GM12878 (cell line): ENCODE results near the gene POLR3K. TPM values are rescaled to one million over a fixed set of nuclear protein-coding genes. Genes with fewer than 3 reads are reported as not detected.

Source experiments
- ATAC-seq: fragments of 200-7000 bp; cut with Tn5 transposase; 3 replicates; pipeline ENCODE4 v1.9.1; 2020; ENCODE audit warnings: mild to moderate bottlenecking, moderate library complexity
- BruUV-seq: library from RNA; stranded (reverse); fragments of 400-500 nt; replicated peaks from 2 replicates; lab custom pipeline; 2021; lab: Mats Ljungman, UMichigan
- CTCF ChIA-PET: fragments of 300-600 bp; sonication (Branson Sonifier 250); formaldehyde crosslinking; extraction: SDS; loops from one replicate; lab custom pipeline; 2021; ENCODE audit warnings: inconsistent platforms; lab: Yijun Ruan, JAX
- POLR2A ChIA-PET: fragments of 350-600 bp; formaldehyde crosslinking; extraction: SDS; loops from one replicate; lab custom pipeline; 2021; ENCODE audit warnings: inconsistent platforms; lab: Charles Lee
- RAD21 ChIA-PET: fragments of 300-600 bp; sonication (Branson Sonifier 250); formaldehyde crosslinking; loops from one replicate; lab custom pipeline; 2023; ENCODE audit warnings: antibody characterized with exemption; ENCODE audit not compliant: unreplicated experiment; lab: Charles Lee
- SMC1A ChIA-PET: fragments of 300-600 bp; sonication (Branson Sonifier 250); formaldehyde crosslinking; loops from one replicate; lab custom pipeline; 2023; ENCODE audit not compliant: unreplicated experiment, uncharacterized antibody; lab: Charles Lee
- DNase-seq: peaks from one replicate; pipeline ENCODE4 v3.0.0-alpha.2; 2011; ENCODE audit warnings: low read depth, low spot score
- FAIRE-seq: peaks from 3 replicates; lab custom pipeline; 2011; peaks lifted over from hg19 to GRCh38; lab: Jason Lieb, UNC
- H2AFZ ChIP-seq: 2 replicates; pipeline ENCODE4 v1.6.0; 2011; ENCODE audit warnings: low read depth, low read length, control low read depth; ENCODE audit not compliant: control insufficient read depth
- H3K27ac ChIP-seq: 2 replicates; pipeline ENCODE4 v1.5.1; 2011; ENCODE audit warnings: control low read depth; ENCODE audit not compliant: control insufficient read depth, insufficient read depth
- H3K27me3 ChIP-seq, 2 experiments: replicated peaks in 1 of 2; 2 replicates each; pipeline versions ENCODE4 v1.6.0 to v1.6.1; 2011; ENCODE audit warnings: low read length in 1 of 2; ENCODE audit not compliant: control insufficient read depth in 2 of 2, insufficient read depth in 2 of 2
- H3K36me3 ChIP-seq, 2 experiments: 2 replicates each; pipeline ENCODE4 v1.5.1; 2011; ENCODE audit warnings: low read length in 1 of 2; ENCODE audit not compliant: control insufficient read depth in 2 of 2, insufficient read depth in 2 of 2
- H3K4me1 ChIP-seq: 2 replicates; pipeline ENCODE4 v1.6.1; 2011; ENCODE audit warnings: mild to moderate bottlenecking, low read length, moderate library complexity, mixed read lengths; ENCODE audit not compliant: control insufficient read depth, insufficient read depth
- H3K4me2 ChIP-seq: 2 replicates; pipeline ENCODE4 v1.6.0; 2011; ENCODE audit warnings: control low read depth; ENCODE audit not compliant: control insufficient read depth, insufficient read depth
- H3K4me3 ChIP-seq: fragments of 200-600 bp; sonication (generic); 2 replicates; pipeline ENCODE4 v1.5.1; 2016
- H3K79me2 ChIP-seq: 2 replicates; pipeline ENCODE4 v1.6.0; 2011; ENCODE audit warnings: low read length; ENCODE audit not compliant: control insufficient read depth, insufficient read depth
- H3K9ac ChIP-seq: 2 replicates; pipeline ENCODE4 v1.8.0; 2011; ENCODE audit warnings: low read length, control low read depth, mixed read lengths; ENCODE audit not compliant: control insufficient read depth, insufficient read depth
- H3K9me3 ChIP-seq: replicated peaks from 3 replicates; pipeline ENCODE4 v1.5.1; 2011; ENCODE audit warnings: mild to moderate bottlenecking, low read length; ENCODE audit not compliant: control insufficient read depth, insufficient read depth
- H4K20me1 ChIP-seq: 2 replicates; pipeline ENCODE4 v1.6.0; 2011; ENCODE audit not compliant: control insufficient read depth, insufficient read depth
- CHD1 ChIP-seq: IDR thresholded peaks from 2 replicates; pipeline ENCODE4 v1.6.1; 2012; ENCODE audit warnings: low read depth, low read length, improper control_type of control experiment
- CUX1 ChIP-seq: IDR thresholded peaks from 2 replicates; pipeline ENCODE4 v1.6.1; 2012; ENCODE audit warnings: improper control_type of control experiment, low read depth, low read length; ENCODE audit not compliant: insufficient replicate concordance
- FOXK2 ChIP-seq: fragments of 450-650 bp; IDR thresholded peaks from 2 replicates; pipeline ENCODE4 v1.6.1; 2017; ENCODE audit warnings: mild to moderate bottlenecking, moderate library complexity
- IKZF2 ChIP-seq, 2 experiments: fragments of 450-650 bp; IDR thresholded peaks; 2 replicates each; pipeline ENCODE4 v1.6.1; 2017; ENCODE audit warnings: mild to moderate bottlenecking in 2 of 2, moderate library complexity in 2 of 2
- LARP7 ChIP-seq: fragments of 450-650 bp; IDR thresholded peaks from 2 replicates; pipeline ENCODE4 v1.6.1; 2017; ENCODE audit warnings: mild to moderate bottlenecking
- MTA3 ChIP-seq: IDR thresholded peaks from 2 replicates; pipeline ENCODE4 v1.6.1; 2012; ENCODE audit warnings: low read length, inconsistent platforms, borderline replicate concordance
- RFX5 ChIP-seq: IDR thresholded peaks from 2 replicates; pipeline ENCODE4 v1.6.1; 2011; ENCODE audit warnings: low read depth, low read length, improper control_type of control experiment
- SMARCA5 ChIP-seq: fragments of 450-650 bp; IDR thresholded peaks from 2 replicates; pipeline ENCODE4 v1.6.1; 2017; ENCODE audit warnings: mild to moderate bottlenecking
- TCF7 ChIP-seq: IDR thresholded peaks from 2 replicates; pipeline ENCODE4 v1.6.1; 2014; ENCODE audit warnings: antibody characterized with exemption, borderline replicate concordance
- YBX1 ChIP-seq: fragments of 450-650 bp; IDR thresholded peaks from 2 replicates; pipeline ENCODE4 v1.6.1; 2016; ENCODE audit warnings: antibody characterized with exemption
- WGBS: methylation state at CpG from one replicate; pipeline ENCODE4 v1.1.6; 2016; ENCODE audit warnings: low lambda C conversion rate; ENCODE audit not compliant: insufficient replicate concordance, insufficient coverage; ENCODE audit errors: missing lambda C conversion rate; 5-methylcytosine and 5-hydroxymethylcytosine counted together
- in situ Hi-C: fragments of 300-500 bp; cut with MboI; formaldehyde crosslinking; loops from 9 replicates; pipeline ENCODE4 v1.14.3; 2018; ENCODE audit warnings: mixed read lengths
- intact Hi-C: fragments of 100-400 bp; cut with micrococcal nuclease; formaldehyde crosslinking; loops from one replicate; pipeline ENCODE4 v1.14.2; 2022; ENCODE audit not compliant: unreplicated experiment
- polyA plus RNA-seq, 11 experiments: library from polyadenylated mRNA; depleted of rRNA in 4 of 11; unstranded in 6 of 11; stranded (reverse) in 5 of 11; fragments of >200 nt; fragmentation: Nextera tagmentation in 4 of 11; fragmentation: Illumina TruSeq in 1 of 11; extraction: Ambion mirVana in 4 of 11; extraction: Trizol in 1 of 11; gene quantifications; 1 replicate in 1 of 11; 2 replicates in 10 of 11; pipeline versions ENCODE4 v1.2.1 to v1.2.3, GENCODE V29; 2011 to 2016; ENCODE audit warnings: inconsistent platforms in 2 of 11, missing spikeins in 2 of 11, low read depth in 1 of 11
- total RNA-seq, 4 experiments: library from RNA; depleted of rRNA in 3 of 4; stranded (reverse); fragments of >200 nt in 3 of 4; fragmentation: Illumina TruSeq in 1 of 4; extraction: Trizol in 1 of 4; gene quantifications; 2 replicates each; pipeline versions ENCODE4 v1.2.1 to v1.2.3, GENCODE V29; 2013 to 2021

The POLR3K gene
- total and polyA plus RNA-seq, 10 of the 15 experiments (the other 5 are each of a cell fraction or from before 2014, with no cell fraction given) = 25.3 to 222 (median 64.0) TPM

DNA sequence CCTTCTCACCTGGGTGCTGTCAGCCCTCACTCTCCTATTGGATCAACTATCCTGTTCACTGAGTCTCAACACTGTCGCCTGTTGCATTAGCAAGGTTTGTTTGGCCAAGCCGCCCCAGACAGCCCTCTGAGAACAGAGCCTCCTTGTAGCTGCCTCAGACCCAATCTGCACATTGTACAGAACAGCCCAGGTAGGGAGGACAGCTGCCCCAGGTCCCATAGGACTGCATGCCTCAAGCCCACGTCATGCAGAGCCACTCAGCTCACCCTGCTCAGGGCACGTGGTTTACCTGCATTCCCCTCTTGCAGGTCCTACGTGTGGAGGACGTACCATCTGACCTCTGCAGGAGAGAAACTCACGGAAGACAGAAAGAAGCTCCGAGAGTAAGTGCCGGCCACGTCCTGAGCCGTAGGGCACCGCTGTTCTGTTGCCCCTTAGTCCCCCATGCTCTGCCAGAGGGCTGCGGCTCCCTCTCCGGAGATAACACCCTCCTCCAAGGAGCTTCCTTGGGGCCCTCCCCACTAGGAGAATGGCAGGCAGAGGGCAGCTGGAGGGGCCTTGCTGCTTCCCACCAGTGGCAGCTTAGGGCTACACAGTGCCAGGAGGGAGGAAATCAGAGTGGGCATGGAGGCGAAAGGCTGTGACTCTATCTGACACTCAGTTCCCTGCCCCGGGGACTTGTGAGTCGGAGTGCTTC lies 3.0 kb upstream of the POLR3K start:
- POLR2A ChIA-PET = interaction anchor here (0.5 kb wide), 1 partner anchor 69 kb away, joined by 7 read pairs; no protein-coding TSS in a partner anchor

GRCh38 chr16:55571-56136 lies 2.2 kb upstream of the POLR3K start:
- in situ Hi-C loops (no loop called here), intact Hi-C loops (no loop called here)
- H3K27me3 ChIP-seq = no peaks in the 10 kb centered on the region
- CTCF ChIA-PET = interaction anchor here (1.0 to 4.0 kb wide), 2 partner anchors 9 to 41 kb away, joined by 3 to 16 read pairs; no protein-coding TSS in a partner anchor
- H4K20me1 ChIP-seq = no peaks in the 10 kb centered on the region
- WGBS = 90% methylated on average over 11 of the region's 11 CpGs
- H3K4me2 ChIP-seq = no peak overlapping the region
- BruUV-seq = no TSS peak
- H3K79me2 ChIP-seq = peaks cover 38% of the 10 kb centered on the region
- RAD21 ChIA-PET = interaction anchor here (0.9 kb wide), 1 partner anchor 10 kb away, joined by 3 read pairs; no protein-coding TSS in a partner anchor
- H2AFZ ChIP-seq = no peak overlapping the region
- FAIRE-seq (no peak), DNase-seq (no peak), ATAC-seq (no peak)
- H3K4me1 ChIP-seq = no peaks in the 10 kb centered on the region
- no peak overlapping the region for H3K4me3 ChIP-seq
- H3K36me3 ChIP-seq = peaks cover 6 to 8% of the 10 kb centered on the region in 2 experiments
- POLR2A ChIA-PET = no interaction called here
- SMC1A ChIA-PET = interaction anchor here (0.9 kb wide), 1 partner anchor 42 kb away, joined by 3 read pairs; no protein-coding TSS in a partner anchor
- no peak overlapping the region for H3K9ac ChIP-seq
- no peaks in the 10 kb centered on the region; the same call in 2 of the 3 replicates for H3K9me3 ChIP-seq
- no peak overlapping the region for H3K27ac ChIP-seq
- TF ChIP-seq IKZF2 (IDR thresholded peaks at IDR 0.05) (no peak), CUX1 (no peak), CHD1 (no peak), FOXK2 (no peak), LARP7 (no peak), MTA3 (no peak), YBX1 (no peak), SMARCA5 (no peak)

More for the DNA sequence above, 3.0 kb upstream of the POLR3K start:
- no peak for DNase-seq
- ChIA-PET CTCF (interaction anchor here (1.0 to 4.0 kb wide), 2 partner anchors 8 to 40 kb away, joined by 3 to 16 read pairs; no protein-coding TSS in a partner anchor), SMC1A (interaction anchor here (0.9 kb wide), 1 partner anchor 41 kb away, joined by 3 read pairs; no protein-coding TSS in a partner anchor), RAD21 (interaction anchor here (0.9 kb wide), 1 partner anchor 9 kb away, joined by 3 read pairs; no protein-coding TSS in a partner anchor)
- Histone ChIP-seq H3K9me3 (no peaks in the 10 kb centered on the region), H2AFZ (no peak overlapping the region), H3K36me3 (peaks cover 6% of the 10 kb centered on the region in 2 experiments), H3K9ac (no peak overlapping the region), H4K20me1 (no peaks in the 10 kb centered on the region), H3K27ac (no peak overlapping the region), H3K4me3 (no peak overlapping the region), H3K79me2 (peaks cover 31% of the 10 kb centered on the region), H3K4me2 (no peak overlapping the region), H3K4me1 (no peaks in the 10 kb centered on the region), H3K27me3 (no peaks in the 10 kb centered on the region)
- in situ Hi-C loops = no loop called here
- FAIRE-seq = no peak
- no peak for ATAC-seq
- no peak for TF ChIP-seq TCF7
- no peak for TF ChIP-seq RFX5
- BruUV-seq = no TSS peak
- WGBS = 94% methylated on average over 16 of the region's 17 CpGs
- intact Hi-C loops = no loop called here
